ENCODE results near the gene C22orf39. TPM values are rescaled to one million over a fixed set of nuclear protein-coding genes. Genes with fewer than 3 reads are reported as not detected.

Gene C22orf39
- total RNA-seq, 1 experiment from 2014 or later, result 19.3 TPM

GRCh38 chr22:19482297-19482696 lies 34.8 kb upstream of the C22orf39 start:
- Histone ChIP-seq H2AK5ac (ENCODE audit: insufficient read length, low read length) (no peak overlapping the region), H3K23me2 (ENCODE audit: insufficient read length, low read depth, low read length, poor library complexity, severe bottlenecking) (peaks cover 13% of the 10 kb centered on the region), H3K79me1 (ENCODE audit: insufficient read depth, low read depth, low read length, poor library complexity, severe bottlenecking) (no peaks in the 10 kb centered on the region), H3K27ac (ENCODE audit: insufficient read length, low read depth, low read length) (no peak overlapping the region), H3K4me1 (ENCODE audit: insufficient read depth, low read length) (peaks cover 3% of the 10 kb centered on the region), H2BK12ac (ENCODE audit: insufficient read length, low read depth, low read length) (no peak overlapping the region), H2AFZ (ENCODE audit: low read length) (no peak overlapping the region), H3K9me3 (ENCODE audit: control insufficient read depth, low read depth, low read length) (no peaks in the 10 kb centered on the region), H4K20me1 (ENCODE audit: control insufficient read depth, insufficient read depth, insufficient read length) (no peaks in the 10 kb centered on the region), H3K79me2 (ENCODE audit: insufficient read depth, low read length) (peaks cover 16% of the 10 kb centered on the region; the same call in 1 of the 2 replicates), H2BK5ac (ENCODE audit: insufficient read length, low read length) (no peak overlapping the region), H4K5ac (ENCODE audit: insufficient read length, low read depth, low read length) (no peak overlapping the region), H2BK15ac (ENCODE audit: low read depth, low read length) (no peak overlapping the region), H2BK120ac (ENCODE audit: low read depth, low read length, poor library complexity, severe bottlenecking) (no peak overlapping the region), H3K18ac (ENCODE audit: insufficient read length, low read depth, low read length) (no peak overlapping the region), H4K8ac (replicated peaks; ENCODE audit: insufficient read length, low read depth, low read length) (no peak overlapping the region), H3T11ph (ENCODE audit: low read length) (no peak overlapping the region), H3K56ac (ENCODE audit: insufficient read length, low read depth, low read length) (no peak overlapping the region), H2BK20ac (ENCODE audit: low read depth, low read length, poor library complexity, severe bottlenecking) (no peak overlapping the region), H3K9ac (ENCODE audit: extremely low read depth, insufficient read length, low read length) (no peak overlapping the region), H3K23ac (ENCODE audit: insufficient read length, low read depth, low read length) (no peak overlapping the region), H3K14ac (ENCODE audit: insufficient read depth, low read length) (no peak overlapping the region), H4K91ac (ENCODE audit: insufficient read length, low read depth, low read length) (no peak overlapping the region), H3K4ac (ENCODE audit: low read depth, low read length) (no peak overlapping the region), H3K4me2 (ENCODE audit: insufficient read depth, insufficient read length, low read length) (no peak overlapping the region), H3K27me3 (ENCODE audit: insufficient read depth, low read length) (no peaks in the 10 kb centered on the region)
- Mint-ChIP-seq H3K36me3 (ENCODE audit: insufficient read depth in 1 of 3, low read depth in 3 of 3) (peaks cover 26 to 46% (median 40%) of the 10 kb centered on the region in 3 experiments), H3K4me1 (peaks cover 17 to 18% of the 10 kb centered on the region in 2 experiments), H3K27me3 (ENCODE audit: low read depth) (no peaks in the 10 kb centered on the region; the same call in 1 of the 2 replicates), H3K4me3 (no peak overlapping the region), H3K9me3 (no peaks in the 10 kb centered on the region), H3K27ac (no peak overlapping the region)
- no peak for TF ChIP-seq CTCF (conservative IDR thresholded peaks at IDR 0.05)
- WGBS (ENCODE audit: extremely low coverage, insufficient read length, low lambda C conversion rate), result no CpG with 5 or more reads among the region's 9 CpGs
- DNase-seq, result no peak

All from H9 (cell line).